Fibroblast of lung (primary cell): ENCODE measurements around the gene ELMOD1. TPM values are rescaled to one million over a fixed set of nuclear protein-coding genes. Genes with fewer than 3 reads are reported as not detected.

Experiments
- DNase-seq, 2 donors: peaks; one replicate each; pipeline versions ENCODE4 v3.0.0 to v3.0.0-alpha.2; 2010; ENCODE audit warnings: low read depth in 2 of 2
- H2AFZ ChIP-seq: 2 replicates; pipeline ENCODE4 v1.5.1; 2012; ENCODE audit warnings: low read length, control low read depth, inconsistent platforms
- H3K27ac ChIP-seq: 2 replicates; pipeline ENCODE4 v1.5.1; 2011; ENCODE audit warnings: low read length, control low read depth; ENCODE audit not compliant: insufficient read depth
- H3K27me3 ChIP-seq: 2 replicates; pipeline ENCODE4 v1.5.1; 2011; ENCODE audit warnings: mild to moderate bottlenecking, low read length; ENCODE audit not compliant: control insufficient read depth, insufficient read depth
- H3K36me3 ChIP-seq: 2 replicates; pipeline ENCODE4 v1.5.1; 2011; ENCODE audit warnings: low read length; ENCODE audit not compliant: control insufficient read depth, insufficient read depth
- H3K4me1 ChIP-seq: 2 replicates; pipeline ENCODE4 v1.5.1; 2011; ENCODE audit warnings: low read length; ENCODE audit not compliant: control insufficient read depth, insufficient read depth; ENCODE audit errors: extremely low read depth
- H3K4me2 ChIP-seq: 2 replicates; pipeline ENCODE4 v1.5.1; 2011; ENCODE audit warnings: low read length, control low read depth; ENCODE audit not compliant: insufficient read depth; ENCODE audit errors: extremely low read depth
- H3K4me3 ChIP-seq, 4 experiments: fragments of 200-600 bp in 1 of 4; sonication (generic) in 1 of 4; replicated peaks in 1 of 4; 2 replicates each; pipeline ENCODE4 v1.5.1; 2011 to 2016; ENCODE audit warnings: low read length in 4 of 4, low read depth in 3 of 4, mild to moderate bottlenecking in 3 of 4, control low read depth in 2 of 4, inconsistent platforms in 1 of 4, mixed read lengths in 1 of 4; ENCODE audit not compliant: insufficient read depth in 1 of 4; ENCODE audit errors: control extremely low read depth in 1 of 4
- H3K79me2 ChIP-seq: 2 replicates; pipeline ENCODE4 v1.5.1; 2012; ENCODE audit warnings: mild to moderate bottlenecking, low read length, inconsistent platforms; ENCODE audit not compliant: control insufficient read depth, insufficient read depth
- H3K9ac ChIP-seq: 2 replicates; pipeline ENCODE4 v1.5.1; 2011; ENCODE audit warnings: mild to moderate bottlenecking, low read length, control low read depth; ENCODE audit not compliant: insufficient read depth
- H3K9me3 ChIP-seq: 2 replicates; pipeline ENCODE4 v1.5.1; 2012; ENCODE audit warnings: low read depth, low read length; ENCODE audit not compliant: control insufficient read depth, insufficient read depth
- H4K20me1 ChIP-seq: 2 replicates; pipeline ENCODE4 v1.5.1; 2011; ENCODE audit warnings: low read length; ENCODE audit not compliant: control insufficient read depth, insufficient read depth; ENCODE audit errors: extremely low read depth
- EZH2 ChIP-seq: IDR thresholded peaks from 2 replicates; pipeline ENCODE4 v1.5.1; 2012; ENCODE audit warnings: low read length, control low read depth, mild to moderate bottlenecking; ENCODE audit errors: missing control alignments
- polyA plus RNA-seq, 2 donors: library from polyadenylated mRNA; depleted of rRNA in 1 of 2; stranded (reverse) in 1 of 2; unstranded in 1 of 2; fragments of >200 nt; gene quantifications; 2 replicates each; pipeline ENCODE4 v1.2.1, GENCODE V29; 2011 to 2012; ENCODE audit warnings: missing spikeins in 1 of 2
- total RNA-seq: library from RNA; depleted of rRNA; stranded (reverse); fragments of >200 nt; gene quantifications from 2 replicates; pipeline ENCODE4 v1.2.1, GENCODE V29; 2014
- TF ChIP-seq, protein P1 (sequence below), 2 donors: IDR thresholded peaks in 1 of 2; conservative IDR thresholded peaks in 1 of 2; 1 replicate in 1 of 2; 2 replicates in 1 of 2; pipeline ENCODE4 v1.5.1; 2011 to 2012; ENCODE audit warnings: low read length in 2 of 2, control low read depth in 1 of 2, inconsistent platforms in 1 of 2, low read depth in 1 of 2, mild to moderate bottlenecking in 1 of 2

Gene ELMOD1
- total and polyA plus RNA-seq, 2 donors (not counting 1 experiment from before 2014, with no cell fraction given) = 0.17 to 0.91 TPM

GRCh38 chr11:107653076-107653475 is 62.1 kb downstream of the ELMOD1 start:
- H3K36me3 ChIP-seq = no peaks in the 10 kb centered on the region
- no peak overlapping the region for H3K27ac ChIP-seq
- no peak overlapping the region for H2AFZ ChIP-seq
- H3K4me1 ChIP-seq = no peaks in the 10 kb centered on the region
- no peaks in the 10 kb centered on the region for H3K9me3 ChIP-seq
- no peak overlapping the region for H3K4me3 ChIP-seq
- H3K4me2 ChIP-seq = no peak overlapping the region
- no peak for TF ChIP-seq EZH2
- TF ChIP-seq, protein P1, sequence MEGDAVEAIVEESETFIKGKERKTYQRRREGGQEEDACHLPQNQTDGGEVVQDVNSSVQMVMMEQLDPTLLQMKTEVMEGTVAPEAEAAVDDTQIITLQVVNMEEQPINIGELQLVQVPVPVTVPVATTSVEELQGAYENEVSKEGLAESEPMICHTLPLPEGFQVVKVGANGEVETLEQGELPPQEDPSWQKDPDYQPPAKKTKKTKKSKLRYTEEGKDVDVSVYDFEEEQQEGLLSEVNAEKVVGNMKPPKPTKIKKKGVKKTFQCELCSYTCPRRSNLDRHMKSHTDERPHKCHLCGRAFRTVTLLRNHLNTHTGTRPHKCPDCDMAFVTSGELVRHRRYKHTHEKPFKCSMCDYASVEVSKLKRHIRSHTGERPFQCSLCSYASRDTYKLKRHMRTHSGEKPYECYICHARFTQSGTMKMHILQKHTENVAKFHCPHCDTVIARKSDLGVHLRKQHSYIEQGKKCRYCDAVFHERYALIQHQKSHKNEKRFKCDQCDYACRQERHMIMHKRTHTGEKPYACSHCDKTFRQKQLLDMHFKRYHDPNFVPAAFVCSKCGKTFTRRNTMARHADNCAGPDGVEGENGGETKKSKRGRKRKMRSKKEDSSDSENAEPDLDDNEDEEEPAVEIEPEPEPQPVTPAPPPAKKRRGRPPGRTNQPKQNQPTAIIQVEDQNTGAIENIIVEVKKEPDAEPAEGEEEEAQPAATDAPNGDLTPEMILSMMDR (conservative IDR thresholded peaks at IDR 0.05 in 1 of 2, IDR thresholded peaks at IDR 0.05 in 1 of 2; ENCODE audit: low read depth in 1 of 2, low read length in 2 of 2) = no peak
- H3K79me2 ChIP-seq = no peaks in the 10 kb centered on the region
- H4K20me1 ChIP-seq = no peaks in the 10 kb centered on the region
- no peak for DNase-seq
- H3K27me3 ChIP-seq = no peaks in the 10 kb centered on the region
- no peak overlapping the region for H3K9ac ChIP-seq

DNA sequence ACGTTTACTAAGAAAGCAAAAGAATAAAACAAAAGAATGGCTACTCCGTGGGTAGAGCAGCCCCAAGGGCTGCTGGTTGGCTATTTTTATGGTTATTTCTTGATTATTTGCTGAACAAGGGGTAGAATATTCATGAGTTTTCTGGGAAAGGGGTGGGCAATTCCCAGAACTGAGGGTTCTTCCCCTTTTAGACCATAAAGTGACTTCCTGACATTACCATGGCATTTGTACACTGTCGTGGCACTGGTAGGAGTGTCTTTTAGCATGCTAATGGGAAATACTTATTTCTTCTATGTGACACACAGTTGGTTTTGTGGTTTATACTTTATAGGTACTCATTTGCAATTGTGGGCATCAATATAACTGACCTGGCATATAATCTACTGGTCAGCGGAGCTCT is 64.7 kb downstream of the ELMOD1 start:
- Histone ChIP-seq H4K20me1 (no peaks in the 10 kb centered on the region), H3K79me2 (no peaks in the 10 kb centered on the region), H3K27ac (no peak overlapping the region), H3K36me3 (no peaks in the 10 kb centered on the region), H3K9me3 (no peaks in the 10 kb centered on the region), H3K9ac (no peak overlapping the region), H3K4me1 (no peaks in the 10 kb centered on the region), H3K27me3 (no peaks in the 10 kb centered on the region), H3K4me2 (no peak overlapping the region), H3K4me3 (no peak overlapping the region), H2AFZ (no peak overlapping the region)
- DNase-seq = no peak
- TF ChIP-seq, protein P1 (conservative IDR thresholded peaks at IDR 0.05 in 1 of 2, IDR thresholded peaks at IDR 0.05 in 1 of 2; ENCODE audit: low read depth in 1 of 2, low read length in 2 of 2) = no peak
- no peak for TF ChIP-seq EZH2

DNA sequence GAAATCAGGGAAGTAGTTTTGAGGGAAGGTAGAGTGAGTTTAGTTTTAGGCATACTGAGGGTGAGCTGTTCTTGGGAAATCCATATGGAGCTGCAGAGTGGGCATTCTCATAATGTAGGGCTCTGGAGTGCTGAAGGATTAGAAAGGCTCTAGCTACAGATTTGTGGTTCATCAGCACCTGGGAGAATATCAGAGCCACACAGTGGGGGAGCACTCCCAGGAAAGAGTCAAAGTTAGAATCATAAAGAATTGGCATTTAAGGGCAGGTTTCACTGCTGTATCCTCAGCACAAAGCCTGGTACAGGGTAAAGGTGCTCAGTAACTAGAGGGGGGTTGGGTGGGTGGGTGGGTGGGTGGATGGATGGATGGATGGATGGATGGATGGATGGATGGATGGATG is 68.4 kb downstream of the ELMOD1 start:
- Histone ChIP-seq H3K36me3 (no peaks in the 10 kb centered on the region), H2AFZ (no peak overlapping the region), H3K9me3 (no peaks in the 10 kb centered on the region), H3K4me3 (no peak overlapping the region), H3K79me2 (no peaks in the 10 kb centered on the region), H3K4me1 (no peaks in the 10 kb centered on the region), H3K9ac (no peak overlapping the region), H3K27me3 (no peaks in the 10 kb centered on the region), H3K4me2 (no peak overlapping the region), H4K20me1 (no peaks in the 10 kb centered on the region), H3K27ac (no peak overlapping the region)
- no peak for DNase-seq
- TF ChIP-seq EZH2 = no peak
